K562 (cell line): ENCODE results near the gene ZNRD2. TPM values are rescaled to one million over a fixed set of nuclear protein-coding genes. Genes with fewer than 3 reads are reported as not detected.

Experiments used
- ATAC-seq: fragments of 200-7000 bp; cut with Tn5 transposase; 3 replicates; pipeline ENCODE4 v1.9.1; 2020; ENCODE audit warnings: moderate library complexity
- BruUV-seq: library from RNA; stranded (reverse); fragments of 400-500 nt; replicated peaks from 2 replicates; lab custom pipeline; 2021; lab: Mats Ljungman, UMichigan
- CTCF ChIA-PET: fragments of 300-600 bp; formaldehyde crosslinking; extraction: SDS; loops from one replicate; lab custom pipeline; 2021; ENCODE audit warnings: low intra/inter-chr PET ratio; lab: Yijun Ruan, JAX
- POLR2A ChIA-PET: fragments of 300-600, 350-650 bp; sonication (Branson Sonifier 250); formaldehyde crosslinking; extraction: SDS; loops from one replicate; lab custom pipeline; 2021; ENCODE audit warnings: antibody characterized with exemption, inconsistent platforms; lab: Yijun Ruan, JAX
- DNase-seq, 4 experiments: peaks; one replicate each; pipeline versions ENCODE4 v3.0.0 to v3.0.0-alpha.2; 2011 to 2018; ENCODE audit warnings: low spot score in 3 of 4, mixed read lengths in 3 of 4; ENCODE audit errors: extremely low read depth in 1 of 4
- FAIRE-seq: peaks from 2 replicates; lab custom pipeline; 2011; peaks lifted over from hg19 to GRCh38; lab: Jason Lieb, UNC
- H2AFZ ChIP-seq: 2 replicates; pipeline ENCODE4 v1.6.0; 2011; ENCODE audit warnings: low read depth, low read length, control low read depth, inconsistent platforms
- H3K27ac ChIP-seq: fragments of 200-600 bp; 3 replicates; pipeline ENCODE4 v1.8.0; 2011; ENCODE audit warnings: low read depth, mild to moderate bottlenecking, control low read depth, inconsistent platforms, low read length, moderate library complexity, mixed read lengths; ENCODE audit errors: extremely low read depth
- H3K27me3 ChIP-seq, 2 experiments: fragments of 300-600 bp in 1 of 2; 2 replicates in 1 of 2; 3 replicates in 1 of 2; pipeline versions ENCODE4 v1.6.0 to v1.8.0; 2011; ENCODE audit warnings: inconsistent platforms in 2 of 2, low read length in 2 of 2, mild to moderate bottlenecking in 1 of 2, mixed read lengths in 1 of 2, moderate library complexity in 1 of 2; ENCODE audit not compliant: control insufficient read depth in 2 of 2, insufficient read depth in 2 of 2
- H3K36me3 ChIP-seq: fragments of 300-600 bp; 3 replicates; pipeline ENCODE4 v1.8.0; 2011; ENCODE audit warnings: mild to moderate bottlenecking, low read length, inconsistent platforms; ENCODE audit not compliant: control insufficient read depth, insufficient read depth
- H3K4me1 ChIP-seq, 2 experiments: fragments of 200-600 bp in 1 of 2; replicated peaks in 1 of 2; 2 replicates in 1 of 2; 3 replicates in 1 of 2; pipeline versions ENCODE4 v1.5.1 to v1.8.0; 2011; ENCODE audit warnings: inconsistent platforms in 2 of 2, low read length in 2 of 2, mild to moderate bottlenecking in 1 of 2, mixed read lengths in 1 of 2, moderate library complexity in 1 of 2; ENCODE audit not compliant: control insufficient read depth in 2 of 2, insufficient read depth in 2 of 2
- H3K4me2 ChIP-seq: 2 replicates; pipeline ENCODE4 v1.6.1; 2011; ENCODE audit warnings: low read length, control low read depth, inconsistent platforms, mixed read lengths; ENCODE audit not compliant: insufficient read depth
- H3K4me3 ChIP-seq: fragments of 200-600 bp; sonication (generic), shearing (Covaris generic); 2 replicates; pipeline ENCODE4 v1.5.1; 2016; ENCODE audit warnings: control low read depth, inconsistent platforms
- H3K79me2 ChIP-seq: fragments of 200-600 bp; 3 replicates; pipeline ENCODE4 v1.8.0; 2011; ENCODE audit warnings: low read length, inconsistent platforms; ENCODE audit not compliant: control insufficient read depth, insufficient read depth
- H3K9ac ChIP-seq, 2 experiments: 2 replicates each; pipeline versions ENCODE4 v1.6.0 to v1.6.1; 2011; ENCODE audit warnings: low read depth in 2 of 2, low read length in 2 of 2, control low read depth in 1 of 2, inconsistent platforms in 1 of 2, mild to moderate bottlenecking in 1 of 2, mixed read lengths in 1 of 2; ENCODE audit not compliant: insufficient read depth in 1 of 2
- H3K9me1 ChIP-seq: one replicate; pipeline ENCODE4 v1.6.0; 2011; ENCODE audit warnings: inconsistent platforms, mild to moderate bottlenecking, low read length, moderate library complexity; ENCODE audit not compliant: control insufficient read depth, insufficient read depth
- H3K9me3 ChIP-seq: replicated peaks from 2 replicates; pipeline ENCODE4 v1.5.1; 2011; ENCODE audit warnings: low read depth, low read length, inconsistent platforms; ENCODE audit not compliant: control insufficient read depth, insufficient read depth
- H4K20me1 ChIP-seq: replicated peaks from 2 replicates; pipeline ENCODE4 v1.6.1; 2011; ENCODE audit warnings: low read length, inconsistent platforms, mixed read lengths; ENCODE audit not compliant: control insufficient read depth, insufficient read depth
- ATF3 ChIP-seq, 2 experiments: fragments of 450-650 bp in 1 of 2; sonication (generic) in 1 of 2; formaldehyde crosslinking in 1 of 2; IDR thresholded peaks in 1 of 2; conservative IDR thresholded peaks in 1 of 2; 2 replicates each; pipeline versions ENCODE4 v1.6.1 to v1.8.1; 2016 to 2023; ENCODE audit warnings: mild to moderate bottlenecking in 2 of 2, moderate library complexity in 2 of 2, inconsistent platforms in 1 of 2, missing genetic modification reagents in 1 of 2
- CBX2 ChIP-seq: fragments of 200-600 bp; sonication (generic); IDR thresholded peaks from one replicate; pipeline ENCODE4 v1.6.1; 2012; ENCODE audit warnings: mild to moderate bottlenecking, low read length, inconsistent platforms; ENCODE audit not compliant: insufficient read depth, poor library complexity, severe bottlenecking
- CSDE1 ChIP-seq, 2 experiments: fragments of 450-650 bp; IDR thresholded peaks; 2 replicates each; pipeline ENCODE4 v1.6.1; 2016; ENCODE audit warnings: mild to moderate bottlenecking in 1 of 2
- FOXJ3 ChIP-seq: sonication (generic); formaldehyde crosslinking; IDR thresholded peaks from 2 replicates; pipeline ENCODE4 v1.4.0; 2020; ENCODE audit warnings: mild to moderate bottlenecking, missing genetic modification reagents
- GABPB1 ChIP-seq: sonication (generic); formaldehyde crosslinking; IDR thresholded peaks from 2 replicates; pipeline ENCODE4 v1.8.0; 2022; ENCODE audit warnings: mild to moderate bottlenecking, missing genetic modification reagents
- HNRNPL ChIP-seq: fragments of 200-400 bp; formaldehyde crosslinking; IDR thresholded peaks from 2 replicates; pipeline ENCODE4 v1.6.1; 2017; ENCODE audit warnings: low read depth, mild to moderate bottlenecking, low read length
- KLF6 ChIP-seq: fragments of 250-450 bp; sonication (Bioruptor Pico); IDR thresholded peaks from 2 replicates; pipeline ENCODE4 v1.4.0; 2020; ENCODE audit warnings: mild to moderate bottlenecking, moderate library complexity, borderline replicate concordance
- NEUROD1 ChIP-seq: fragments of 150-350 bp; IDR thresholded peaks from 2 replicates; pipeline ENCODE4 v1.6.1; 2014; ENCODE audit warnings: borderline replicate concordance, low read length, low read depth; ENCODE audit not compliant: partially characterized antibody
- NFYB ChIP-seq: IDR thresholded peaks from 2 replicates; pipeline ENCODE4 v1.6.1; 2011; ENCODE audit warnings: mild to moderate bottlenecking, moderate library complexity; ENCODE audit not compliant: insufficient read length; ENCODE audit errors: extremely low read depth
- THAP7 ChIP-seq: fragments of 250-450 bp; sonication (Bioruptor Pico); IDR thresholded peaks from 2 replicates; pipeline ENCODE4 v1.5.0; 2021
- ZNF354B ChIP-seq: fragments of 250-450 bp; sonication (Bioruptor Pico); IDR thresholded peaks from 2 replicates; pipeline ENCODE4 v1.4.0; 2020
- ZNF699 ChIP-seq: fragments of 250-450 bp; sonication (Bioruptor Pico); IDR thresholded peaks from 2 replicates; pipeline ENCODE4 v1.8.0; 2021; ENCODE audit warnings: mild to moderate bottlenecking, moderate library complexity; ENCODE audit not compliant: insufficient replicate concordance
- ZNF766 ChIP-seq: fragments of 200-800 bp; sonication (Bioruptor generic); conservative IDR thresholded peaks from 2 replicates; pipeline ENCODE4 v1.6.1; 2016; ENCODE audit warnings: missing genetic modification characterization, missing compliant biosample characterization
- WGBS: fragments of 100-300 bp; shearing (Covaris generic); methylation state at CpG from one replicate; pipeline ENCODE4 v1.1.6; 2016; ENCODE audit warnings: low coverage, mixed read lengths; ENCODE audit not compliant: insufficient coverage; ENCODE audit errors: missing lambda C conversion rate; 5-methylcytosine and 5-hydroxymethylcytosine counted together
- in situ Hi-C: fragments of 300-500 bp; cut with MboI; formaldehyde crosslinking; loops from 4 replicates; pipeline ENCODE4 v1.15.0; 2018; ENCODE audit warnings: inconsistent platforms, mixed read lengths
- intact Hi-C: fragments of 100-400 bp; cut with micrococcal nuclease; formaldehyde crosslinking; loops from 2 replicates; pipeline ENCODE4 v1.14.2; 2022
- polyA plus RNA-seq, 8 experiments: library from polyadenylated mRNA; depleted of rRNA in 4 of 8; stranded (reverse) in 5 of 8; unstranded in 3 of 8; fragments of >200 nt; fragmentation: Nextera tagmentation in 2 of 8; fragmentation: Illumina TruSeq in 1 of 8; extraction: Ambion mirVana in 2 of 8; extraction: Trizol in 1 of 8; gene quantifications; 2 replicates each; pipeline versions ENCODE4 v1.2.1 to v1.2.3, GENCODE V29; 2011 to 2014; ENCODE audit warnings: inconsistent platforms in 1 of 8, missing spikeins in 1 of 8
- total RNA-seq, 7 experiments: library from RNA; depleted of rRNA in 6 of 7; stranded (reverse); fragments of >200 nt in 6 of 7; fragmentation: Illumina TruSeq in 2 of 7; extraction: Trizol in 2 of 7; gene quantifications; 2 replicates each; pipeline versions ENCODE4 v1.2.1 to v1.2.3, GENCODE V29; 2011 to 2021; ENCODE audit warnings: low replicate concordance in 1 of 7

The ZNRD2 gene
- total and polyA plus RNA-seq, 9 of the 15 experiments (the other 6 are each of a cell fraction or from before 2014, with no cell fraction given), result 13.4 to 129 (median 60.4) TPM

- TF ChIP-seq CBX2, result no peak
- peak; percentile 75 for TF ChIP-seq ZNF766
- TF ChIP-seq GABPB1 (CRISPR knock-in tag), result no peak
These were observed 4.7 kb downstream of the ZNRD2 start (continued) for GRCh38 chr11:65574811-65575567.

GRCh38 chr11:65575568-65576231 is 5.4 kb downstream of the ZNRD2 start, which contains the start of gene EHBP1L1:
Gene EHBP1L1, plus strand, starts transcription at chr11:65576053. Its CDS starts 250 bp downstream, at chr11:65576303.
- under 1% methylated on average over 32 of the region's 69 CpGs for WGBS
- peak within 1 kb of the TSS; percentile 88 for H3K4me3 ChIP-seq
- BruUV-seq, result no TSS peak
- no peak for FAIRE-seq
- CTCF ChIA-PET, result interaction anchor here (0.5 to 6.5 kb wide), 2 partner anchors 35 to 300 kb away, joined by 3 to 63 read pairs; no protein-coding TSS in a partner anchor
- intact Hi-C loops, result loop anchor here (1.0 to 2.0 kb wide), 2 partner anchors 39 to 63 kb away; partner anchors contain the start of genes MAP3K11 and SIPA1
- H3K9me3 ChIP-seq, result no peaks in the 10 kb centered on the region
- peaks cover 6% of the 10 kb centered on the region for H4K20me1 ChIP-seq
- peak within 1 kb of the TSS; percentile 96 for H3K4me2 ChIP-seq
- peak within 1 kb of the TSS; percentile 76 to 95 for H3K9ac ChIP-seq
- peak; percentile 81 to 93 (median 91) for DNase-seq
- no peaks in the 10 kb centered on the region; a peak in 1 of 5 replicates for H3K27me3 ChIP-seq
- H2AFZ ChIP-seq, result peak within 1 kb of the TSS; percentile 65
- peak within 1 kb of the TSS; percentile 89 for H3K27ac ChIP-seq
- ATAC-seq, result peak; percentile 45
- POLR2A ChIA-PET, result interaction anchor here (0.9 to 1.9 kb wide), 12 partner anchors 8 to 274 kb away, joined by 3 to 14 read pairs (median 4); partner anchors contain the start of genes MALAT1 and NEAT1
- H3K36me3 ChIP-seq, result peaks cover 46% of the 10 kb centered on the region
- H3K79me2 ChIP-seq, result peaks cover 63% of the 10 kb centered on the region
- H3K4me1 ChIP-seq, result peaks cover 57 to 93% of the 10 kb centered on the region in 2 experiments
- peaks cover 5% of the 10 kb centered on the region for H3K9me1 ChIP-seq
- in situ Hi-C loops, result no loop called here
- TF ChIP-seq HNRNPL, result 0 out of 2 replicates have a peak, but pooled peaks have one; percentile 27
- TF ChIP-seq CSDE1 (IDR thresholded peaks at IDR 0.05), result no peak
- no peak for TF ChIP-seq KLF6 (CRISPR knock-in tag)
- TF ChIP-seq FOXJ3 (CRISPR knock-in tag), result no peak
- no peak for TF ChIP-seq NFYB
- no peak for TF ChIP-seq ATF3 (IDR thresholded peaks at IDR 0.05)
- TF ChIP-seq ATF3 (CRISPR knock-in tag; conservative IDR thresholded peaks at IDR 0.05), result peak; percentile 12; the same call in 1 of the 2 replicates
- TF ChIP-seq ZNF354B (CRISPR knock-in tag), result no peak
- TF ChIP-seq NEUROD1, result no peak
- TF ChIP-seq THAP7 (CRISPR knock-in tag), result peak; percentile 67
- no peak for TF ChIP-seq ZNF699
